Measurements from ENCODE around the gene MTMR4. TPM values are rescaled to one million over a fixed set of nuclear protein-coding genes. Genes with fewer than 3 reads are reported as not detected.

MTMR4 gene
- total and polyA plus RNA-seq, 2 experiments from 2014 or later, result 11.1 to 42.2 TPM

GRCh38 chr17:58514770-58515157 is 326 bp upstream of the MTMR4 start (continued):
- no peak for TF ChIP-seq REST (IDR thresholded peaks at IDR 0.05; ENCODE audit: unreplicated experiment)
- no peak for TF ChIP-seq ZNF114 (CRISPR knock-in tag; IDR thresholded peaks at IDR 0.05)
- no peak for TF ChIP-seq JUNB (IDR thresholded peaks at IDR 0.05; ENCODE audit: unreplicated experiment)
- no peak for TF ChIP-seq ZNF462 (CRISPR knock-in tag; IDR thresholded peaks at IDR 0.05)
- TF ChIP-seq EZH2 (IDR thresholded peaks at IDR 0.05; ENCODE audit: low read depth, unreplicated experiment), result no peak
- TF ChIP-seq NANOG (IDR thresholded peaks at IDR 0.05; ENCODE audit: borderline replicate concordance), result no peak
- TF ChIP-seq CREB1 (CRISPR knock-in tag; IDR thresholded peaks at IDR 0.05; ENCODE audit: low read depth), result no peak

All from GM23338 (cell line).